ENCODE measurements around the gene KLHL29. TPM values are rescaled to one million over a fixed set of nuclear protein-coding genes. Genes with fewer than 3 reads are reported as not detected.
A peak's percentile ranks its signal among the peaks of the same experiment; 100 is the strongest.

Gene KLHL29
- polyA plus RNA-seq, 1 of the 3 experiments (the other 2 are of a cell fraction), result 4.6 TPM

DNA sequence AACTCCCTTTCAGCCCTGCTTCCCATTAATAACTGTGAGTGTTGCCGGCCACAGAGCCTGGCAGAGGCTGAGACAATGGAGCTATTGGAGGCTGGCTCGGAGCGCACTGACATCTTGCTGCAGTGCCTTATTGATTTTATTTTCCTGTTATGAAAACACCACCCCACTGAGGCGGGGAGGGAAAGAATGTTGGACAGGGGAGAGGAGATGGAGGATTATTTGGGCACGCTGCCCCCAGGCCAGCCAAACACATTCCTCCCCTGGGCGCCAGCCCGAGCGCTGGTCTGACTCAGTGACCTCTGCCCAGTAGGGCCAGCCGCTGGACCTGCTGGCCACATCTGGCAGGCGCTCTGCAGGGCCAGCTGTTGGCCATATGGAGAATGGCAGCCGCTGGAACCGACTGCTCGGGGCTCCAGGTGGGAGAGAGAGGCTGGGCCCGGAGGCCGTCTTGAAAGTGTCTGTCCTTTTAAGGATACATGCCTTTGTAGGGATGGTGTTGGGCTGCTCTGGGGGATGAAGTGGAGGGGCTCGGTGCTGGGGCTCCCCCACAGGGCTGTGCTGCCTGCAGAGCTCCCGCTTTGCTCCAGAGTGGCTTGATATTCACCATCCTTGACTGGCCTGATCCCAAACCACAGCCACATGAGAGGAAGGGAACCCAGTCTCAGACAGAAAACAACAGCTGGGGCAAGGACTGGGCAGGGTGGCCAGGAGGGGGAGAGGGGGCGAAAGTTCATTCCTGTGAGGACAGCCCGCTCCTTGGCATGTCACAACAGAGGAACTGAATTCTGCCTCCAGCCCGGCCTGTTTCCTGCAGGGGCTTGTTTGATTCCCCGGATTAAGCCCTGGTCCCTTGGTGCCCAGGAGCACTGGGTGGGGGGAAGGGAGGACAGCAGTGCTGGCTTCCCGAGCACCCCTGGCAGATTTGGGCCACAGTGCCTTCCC, 179.0 kb downstream of the KLHL29 start:
- H3K9me2 ChIP-seq, result no peaks in the 10 kb centered on the region
- no peaks in the 10 kb centered on the region for H3K36me3 ChIP-seq (replicated peaks in 1 of 2; ENCODE audit: control insufficient read depth in 1 of 2, insufficient read depth in 2 of 2, low read length in 1 of 2)
- H4K20me1 ChIP-seq (ENCODE audit: insufficient read depth), result no peaks in the 10 kb centered on the region
- DNase-seq, result peak; percentile 93
- no peak overlapping the region for H2AFZ ChIP-seq (ENCODE audit: low read depth)
- H3K27me3 ChIP-seq (ENCODE audit: insufficient read depth), result no peaks in the 10 kb centered on the region
- no peak overlapping the region for H3K9ac ChIP-seq
- peaks cover 0 to 58% of the 10 kb centered on the region in 2 experiments; a peak in 2 of 4 replicates for H3K4me1 ChIP-seq (ENCODE audit: control insufficient read depth in 1 of 2, insufficient read depth in 2 of 2, low read depth in 1 of 2, low read length in 1 of 2)
- H3K4me2 ChIP-seq, result no peak overlapping the region
- H3K4me3 ChIP-seq (ENCODE audit: low read depth in 2 of 2, low read length in 1 of 2), result no peak overlapping the region
- H3F3A ChIP-seq (replicated peaks; ENCODE audit: insufficient read depth), result no peaks in the 10 kb centered on the region
- H3K27ac ChIP-seq (ENCODE audit: low read depth in 2 of 2, low read length in 1 of 2), result peak overlapping the region in 1 of 2 experiments; percentile 80; a peak in 2 of 4 replicates
- H3K9me3 ChIP-seq, result no peaks in the 10 kb centered on the region
- TF ChIP-seq POLR2AphosphoS5 (IDR thresholded peaks at IDR 0.05; ENCODE audit: low read depth, low read length) (peak; percentile 28; the same call in 1 of the 2 replicates), TAF1 (IDR thresholded peaks at IDR 0.05; ENCODE audit: borderline replicate concordance, low read depth, low read length) (no peak), RCOR1 (IDR thresholded peaks at IDR 0.05; ENCODE audit: low read length) (peak; percentile 80), CHD2 (IDR thresholded peaks at IDR 0.05; ENCODE audit: low read length, partially characterized antibody) (peak; percentile 67), SMC3 (IDR thresholded peaks at IDR 0.05; ENCODE audit: low read depth, low read length) (no peak), RAD21 (IDR thresholded peaks at IDR 0.05; ENCODE audit: low read length) (0 out of 2 replicates have a peak, but pooled peaks have one; percentile 11), TCF12 (IDR thresholded peaks at IDR 0.05) (peak; percentile 82)
- TF ChIP-seq, protein P1, sequence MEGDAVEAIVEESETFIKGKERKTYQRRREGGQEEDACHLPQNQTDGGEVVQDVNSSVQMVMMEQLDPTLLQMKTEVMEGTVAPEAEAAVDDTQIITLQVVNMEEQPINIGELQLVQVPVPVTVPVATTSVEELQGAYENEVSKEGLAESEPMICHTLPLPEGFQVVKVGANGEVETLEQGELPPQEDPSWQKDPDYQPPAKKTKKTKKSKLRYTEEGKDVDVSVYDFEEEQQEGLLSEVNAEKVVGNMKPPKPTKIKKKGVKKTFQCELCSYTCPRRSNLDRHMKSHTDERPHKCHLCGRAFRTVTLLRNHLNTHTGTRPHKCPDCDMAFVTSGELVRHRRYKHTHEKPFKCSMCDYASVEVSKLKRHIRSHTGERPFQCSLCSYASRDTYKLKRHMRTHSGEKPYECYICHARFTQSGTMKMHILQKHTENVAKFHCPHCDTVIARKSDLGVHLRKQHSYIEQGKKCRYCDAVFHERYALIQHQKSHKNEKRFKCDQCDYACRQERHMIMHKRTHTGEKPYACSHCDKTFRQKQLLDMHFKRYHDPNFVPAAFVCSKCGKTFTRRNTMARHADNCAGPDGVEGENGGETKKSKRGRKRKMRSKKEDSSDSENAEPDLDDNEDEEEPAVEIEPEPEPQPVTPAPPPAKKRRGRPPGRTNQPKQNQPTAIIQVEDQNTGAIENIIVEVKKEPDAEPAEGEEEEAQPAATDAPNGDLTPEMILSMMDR (IDR thresholded peaks at IDR 0.05), result no peak
- H3K79me2 ChIP-seq (ENCODE audit: insufficient read depth), result no peaks in the 10 kb centered on the region
- WGBS (ENCODE audit: low lambda C conversion rate), result 68% methylated on average over 20 of the region's 22 CpGs
- ChIA-PET CTCF (interaction anchor here (0.6 to 5.1 kb wide), 11 partner anchors 15 to 160 kb away, joined by 3 to 24 read pairs (median 3); no protein-coding TSS in a partner anchor), POLR2A (no interaction called here)

DNA sequence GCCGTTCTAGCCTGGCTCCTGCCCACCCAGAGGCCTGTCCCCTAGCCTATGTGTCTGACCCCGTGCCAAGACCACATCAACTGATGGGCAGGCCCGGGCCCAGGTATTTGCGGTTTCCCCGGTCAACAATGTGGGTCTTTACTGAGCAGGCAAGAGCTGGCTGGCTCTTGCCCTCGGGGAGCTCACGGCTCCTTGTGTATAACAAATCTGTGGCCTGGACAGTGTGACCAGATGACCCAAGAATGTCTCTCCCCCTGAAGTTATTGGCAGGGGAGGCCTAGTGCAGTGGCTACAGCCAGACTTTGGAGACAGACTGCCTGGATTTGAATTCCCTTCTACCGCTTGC, 179.6 kb downstream of the KLHL29 start:
- Histone ChIP-seq H2AFZ (ENCODE audit: low read depth) (no peak overlapping the region), H3K4me1 (ENCODE audit: control insufficient read depth in 1 of 2, insufficient read depth in 2 of 2, low read depth in 1 of 2, low read length in 1 of 2) (peaks cover 0 to 61% of the 10 kb centered on the region in 2 experiments; a peak in 2 of 4 replicates), H3K9ac (no peak overlapping the region), H3K27me3 (ENCODE audit: insufficient read depth) (no peaks in the 10 kb centered on the region), H3K4me3 (ENCODE audit: low read depth in 2 of 2, low read length in 1 of 2) (no peak overlapping the region), H3K9me2 (no peaks in the 10 kb centered on the region), H3K79me2 (ENCODE audit: insufficient read depth) (no peaks in the 10 kb centered on the region), H3K9me3 (no peaks in the 10 kb centered on the region), H3K4me2 (no peak overlapping the region), H3F3A (replicated peaks; ENCODE audit: insufficient read depth) (no peaks in the 10 kb centered on the region), H3K36me3 (replicated peaks in 1 of 2; ENCODE audit: control insufficient read depth in 1 of 2, insufficient read depth in 2 of 2, low read length in 1 of 2) (no peaks in the 10 kb centered on the region), H3K27ac (ENCODE audit: low read depth in 2 of 2, low read length in 1 of 2) (peak overlapping the region in 1 of 2 experiments; percentile 80; a peak in 1 of 4 replicates), H4K20me1 (ENCODE audit: insufficient read depth) (no peaks in the 10 kb centered on the region)
- POLR2A ChIA-PET, result no interaction called here
- 91% methylated on average over 8 of the region's 8 CpGs for WGBS (ENCODE audit: low lambda C conversion rate)
- CTCF ChIA-PET, result interaction anchor here (0.6 to 5.1 kb wide), 6 partner anchors 19 to 160 kb away, joined by 3 to 24 read pairs (median 4); no protein-coding TSS in a partner anchor
- DNase-seq, result peak; percentile 51
- TF ChIP-seq, protein P2, sequence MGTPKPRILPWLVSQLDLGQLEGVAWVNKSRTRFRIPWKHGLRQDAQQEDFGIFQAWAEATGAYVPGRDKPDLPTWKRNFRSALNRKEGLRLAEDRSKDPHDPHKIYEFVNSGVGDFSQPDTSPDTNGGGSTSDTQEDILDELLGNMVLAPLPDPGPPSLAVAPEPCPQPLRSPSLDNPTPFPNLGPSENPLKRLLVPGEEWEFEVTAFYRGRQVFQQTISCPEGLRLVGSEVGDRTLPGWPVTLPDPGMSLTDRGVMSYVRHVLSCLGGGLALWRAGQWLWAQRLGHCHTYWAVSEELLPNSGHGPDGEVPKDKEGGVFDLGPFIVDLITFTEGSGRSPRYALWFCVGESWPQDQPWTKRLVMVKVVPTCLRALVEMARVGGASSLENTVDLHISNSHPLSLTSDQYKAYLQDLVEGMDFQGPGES (IDR thresholded peaks at IDR 0.05; ENCODE audit: low read depth, low read length), result no peak
- TF ChIP-seq EP300 (IDR thresholded peaks at IDR 0.05; ENCODE audit: borderline replicate concordance in 1 of 2, low read depth in 1 of 2, low read length in 1 of 2) (no peak), YY1 (IDR thresholded peaks at IDR 0.05; ENCODE audit: low read depth) (no peak), POLR2AphosphoS5 (IDR thresholded peaks at IDR 0.05; ENCODE audit: low read depth, low read length) (no peak), FOXM1 (IDR thresholded peaks at IDR 0.05; ENCODE audit: low read depth) (no peak), TAF1 (IDR thresholded peaks at IDR 0.05; ENCODE audit: borderline replicate concordance, low read depth, low read length) (no peak), RCOR1 (IDR thresholded peaks at IDR 0.05; ENCODE audit: low read length) (no peak), RFX5 (IDR thresholded peaks at IDR 0.05; ENCODE audit: low read length) (no peak)
- TF ChIP-seq, protein P3, sequence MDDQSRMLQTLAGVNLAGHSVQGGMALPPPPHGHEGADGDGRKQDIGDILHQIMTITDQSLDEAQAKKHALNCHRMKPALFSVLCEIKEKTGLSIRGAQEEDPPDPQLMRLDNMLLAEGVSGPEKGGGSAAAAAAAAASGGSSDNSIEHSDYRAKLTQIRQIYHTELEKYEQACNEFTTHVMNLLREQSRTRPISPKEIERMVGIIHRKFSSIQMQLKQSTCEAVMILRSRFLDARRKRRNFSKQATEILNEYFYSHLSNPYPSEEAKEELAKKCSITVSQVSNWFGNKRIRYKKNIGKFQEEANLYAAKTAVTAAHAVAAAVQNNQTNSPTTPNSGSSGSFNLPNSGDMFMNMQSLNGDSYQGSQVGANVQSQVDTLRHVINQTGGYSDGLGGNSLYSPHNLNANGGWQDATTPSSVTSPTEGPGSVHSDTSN (IDR thresholded peaks at IDR 0.05), result no peak
- TF ChIP-seq, protein P4, sequence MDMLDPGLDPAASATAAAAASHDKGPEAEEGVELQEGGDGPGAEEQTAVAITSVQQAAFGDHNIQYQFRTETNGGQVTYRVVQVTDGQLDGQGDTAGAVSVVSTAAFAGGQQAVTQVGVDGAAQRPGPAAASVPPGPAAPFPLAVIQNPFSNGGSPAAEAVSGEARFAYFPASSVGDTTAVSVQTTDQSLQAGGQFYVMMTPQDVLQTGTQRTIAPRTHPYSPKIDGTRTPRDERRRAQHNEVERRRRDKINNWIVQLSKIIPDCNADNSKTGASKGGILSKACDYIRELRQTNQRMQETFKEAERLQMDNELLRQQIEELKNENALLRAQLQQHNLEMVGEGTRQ (IDR thresholded peaks at IDR 0.05; ENCODE audit: borderline replicate concordance, low read depth, low read length), result no peak
- TF ChIP-seq, protein P5, sequence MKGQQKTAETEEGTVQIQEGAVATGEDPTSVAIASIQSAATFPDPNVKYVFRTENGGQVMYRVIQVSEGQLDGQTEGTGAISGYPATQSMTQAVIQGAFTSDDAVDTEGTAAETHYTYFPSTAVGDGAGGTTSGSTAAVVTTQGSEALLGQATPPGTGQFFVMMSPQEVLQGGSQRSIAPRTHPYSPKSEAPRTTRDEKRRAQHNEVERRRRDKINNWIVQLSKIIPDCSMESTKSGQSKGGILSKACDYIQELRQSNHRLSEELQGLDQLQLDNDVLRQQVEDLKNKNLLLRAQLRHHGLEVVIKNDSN (IDR thresholded peaks at IDR 0.05; ENCODE audit: borderline replicate concordance, low read depth), result no peak
- TF ChIP-seq, protein P1 (IDR thresholded peaks at IDR 0.05), result no peak

Measured in SK-N-SH (cell line).